Stimulated activated CD8-positive, alpha-beta memory T cell treated with anti-CD3 and anti-CD28 coated beads, Interleukin-15, amount 100 ng/mL, for 1 hour (primary cell): Measurements from ENCODE around the gene MID1IP1.

Experiments
- DNase-seq: peaks from one replicate; pipeline ENCODE4 v3.0.0-alpha.2; 2020; ENCODE audit warnings: low read depth

The MID1IP1 gene, protein sequence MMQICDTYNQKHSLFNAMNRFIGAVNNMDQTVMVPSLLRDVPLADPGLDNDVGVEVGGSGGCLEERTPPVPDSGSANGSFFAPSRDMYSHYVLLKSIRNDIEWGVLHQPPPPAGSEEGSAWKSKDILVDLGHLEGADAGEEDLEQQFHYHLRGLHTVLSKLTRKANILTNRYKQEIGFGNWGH

GRCh38 chrX:38800981-38801845 lies at the start of gene MID1IP1:
Gene MID1IP1 (plus strand): TSS chrX:38801459. CDS start chrX:38804947, 3,488 bp downstream.
- DNase-seq = no peak

GRCh38 chrX:38754102-38754790 lies 47.0 kb upstream of the MID1IP1 start:
- DNase-seq = no peak

- DNase-seq = no peak
These were observed 46.2 kb upstream of the MID1IP1 start for GRCh38 chrX:38754818-38755718.

DNA sequence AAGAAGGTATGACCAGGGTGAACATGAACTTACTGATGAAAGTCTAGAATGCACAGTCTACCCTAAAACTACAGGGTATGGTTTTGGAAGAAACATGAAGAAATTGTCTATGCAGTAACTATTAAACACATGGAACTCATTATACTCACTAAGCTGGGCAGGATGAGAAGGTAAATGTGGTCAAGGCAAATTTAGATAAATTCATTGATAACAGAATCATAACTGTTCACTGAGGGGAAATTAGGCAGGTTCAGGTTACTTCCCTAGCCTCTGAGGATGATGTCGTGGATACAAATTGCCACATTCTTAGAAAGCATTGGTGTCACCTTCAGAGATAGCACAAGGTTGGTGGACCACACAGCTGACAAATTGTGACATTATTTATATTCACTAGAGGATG lies 40.4 kb upstream of the MID1IP1 start:
- no peak for DNase-seq

- DNase-seq = no peak
These were observed 33.2 kb upstream of the MID1IP1 start for GRCh38 chrX:38768079-38768478.

GRCh38 chrX:38770152-38770551 lies 31.1 kb upstream of the MID1IP1 start:
- no peak for DNase-seq

GRCh38 chrX:38774249-38774648 lies 27.0 kb upstream of the MID1IP1 start:
- DNase-seq = no peak

DNA sequence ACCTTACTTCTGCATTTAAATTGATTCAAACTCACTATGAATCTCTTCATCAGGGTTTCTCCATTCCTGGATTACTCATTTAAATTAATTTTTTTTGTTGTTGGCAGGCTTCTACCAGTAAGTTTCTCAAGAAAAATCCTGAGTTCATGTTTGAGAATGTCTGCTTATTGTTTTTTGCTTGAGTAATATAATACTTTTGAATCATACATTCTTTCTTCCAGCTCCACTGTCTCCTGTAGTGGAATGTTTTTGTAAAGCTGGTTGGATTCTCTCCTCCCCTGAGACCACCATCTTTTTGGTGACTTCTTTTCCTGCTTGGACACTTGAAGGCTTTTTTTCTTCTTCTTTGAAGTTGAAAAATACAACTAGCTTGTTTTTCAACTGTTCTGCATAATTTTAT lies 4.3 kb upstream of the MID1IP1 start:
- no peak for DNase-seq

GRCh38 chrX:38798956-38799355 lies 2.3 kb upstream of the MID1IP1 start:
- DNase-seq = no peak

DNA sequence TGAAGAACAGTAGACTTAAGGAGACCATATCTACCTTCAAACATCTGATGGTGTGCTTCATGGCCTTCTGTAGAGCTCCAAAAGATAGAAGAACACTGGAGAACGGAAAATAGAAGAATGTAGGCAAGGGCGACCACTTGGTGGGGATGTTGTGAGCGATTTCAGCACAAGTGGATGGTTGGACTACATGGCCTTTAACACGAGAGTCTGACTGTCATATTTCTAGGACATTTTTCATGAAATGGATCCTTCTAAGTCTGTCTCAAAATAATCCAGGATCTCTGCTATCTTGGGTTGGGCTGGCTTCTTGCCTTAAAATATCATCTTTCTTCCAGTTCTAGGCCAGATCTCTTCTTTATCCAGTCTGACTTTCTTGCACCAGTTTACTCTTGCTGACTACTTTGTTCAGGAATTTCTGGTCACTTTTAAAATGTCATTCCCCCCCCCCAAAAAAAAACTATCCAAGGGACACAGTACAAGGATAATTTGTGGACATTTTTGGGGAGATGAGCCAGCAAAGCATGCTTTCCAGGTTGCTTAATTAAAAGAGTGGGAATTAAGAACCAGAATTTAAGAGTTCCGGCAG lies 1.2 kb upstream of the MID1IP1 start:
- no peak for DNase-seq

- DNase-seq = no peak
These were observed 2.0 kb downstream of the MID1IP1 start for GRCh38 chrX:38803243-38803587.

DNA sequence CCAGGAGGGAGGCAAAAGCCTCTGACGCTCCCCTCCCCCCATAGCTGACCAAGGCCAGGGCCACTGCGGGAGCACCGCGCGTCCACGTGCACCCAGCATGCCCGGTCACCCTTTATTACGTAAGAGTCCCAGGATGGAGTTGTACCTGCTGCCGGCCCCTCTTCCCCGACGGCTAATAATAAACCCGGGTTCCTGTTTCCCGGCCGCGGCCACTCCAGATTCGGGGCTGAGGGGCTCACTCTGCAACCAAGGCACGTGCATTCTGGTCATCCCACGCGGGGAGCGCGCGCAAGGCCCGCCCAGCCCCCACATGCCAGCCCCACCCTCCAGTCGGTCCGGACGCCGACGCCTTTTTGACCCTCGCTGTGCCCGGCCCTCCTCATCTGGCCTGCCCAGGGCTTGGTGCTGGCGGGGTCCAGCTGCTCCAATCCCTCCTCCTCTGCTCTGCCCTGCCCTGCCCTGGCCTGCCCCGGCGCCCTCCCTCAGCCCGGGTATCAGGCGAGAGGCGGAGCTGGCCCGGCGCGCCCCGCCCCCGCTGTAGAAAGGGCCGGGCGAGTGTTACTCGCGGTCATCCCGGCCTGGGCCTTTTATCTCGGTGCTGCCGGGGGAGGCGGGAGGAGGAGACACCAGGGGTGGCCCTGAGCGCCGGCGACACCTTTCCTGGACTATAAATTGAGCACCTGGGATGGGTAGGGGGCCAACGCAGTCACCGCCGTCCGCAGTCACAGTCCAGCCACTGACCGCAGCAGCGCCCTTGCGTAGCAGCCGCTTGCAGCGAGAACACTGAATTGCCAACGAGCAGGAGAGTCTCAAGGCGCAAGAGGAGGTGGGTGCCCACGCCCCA lies 2.6 kb downstream of the MID1IP1 start:
- DNase-seq = no peak

- no peak for DNase-seq
These were observed 3.1 kb downstream of the MID1IP1 start for GRCh38 chrX:38804432-38804681.

GRCh38 chrX:38804682-38805431 lies 3.6 kb downstream of the MID1IP1 start:
- DNase-seq = no peak

- DNase-seq = no peak
These were observed 4.5 kb downstream of the MID1IP1 start for GRCh38 chrX:38805432-38806389.

- DNase-seq = no peak
These were observed 5.8 kb downstream of the MID1IP1 start for GRCh38 chrX:38806875-38807621.

DNA sequence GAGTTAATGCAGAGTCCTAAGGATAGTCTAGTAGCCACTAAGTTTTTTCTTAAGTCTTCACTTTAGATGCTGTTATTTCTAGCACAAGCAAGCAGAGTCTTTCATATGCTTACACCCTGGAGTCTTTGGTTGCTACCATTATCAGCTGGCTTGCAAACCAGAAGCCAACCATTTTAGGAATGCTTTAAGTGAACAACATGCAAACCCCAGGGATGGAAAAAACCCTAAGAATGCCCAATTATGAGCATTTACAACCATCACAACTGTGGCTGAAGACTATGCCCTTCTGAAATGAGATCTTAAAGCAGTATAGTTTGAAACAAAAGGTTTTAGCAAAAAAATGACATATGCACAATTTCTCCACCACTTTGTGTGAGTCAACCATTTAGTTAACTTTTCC lies 6.6 kb downstream of the MID1IP1 start:
- no peak for DNase-seq

DNA sequence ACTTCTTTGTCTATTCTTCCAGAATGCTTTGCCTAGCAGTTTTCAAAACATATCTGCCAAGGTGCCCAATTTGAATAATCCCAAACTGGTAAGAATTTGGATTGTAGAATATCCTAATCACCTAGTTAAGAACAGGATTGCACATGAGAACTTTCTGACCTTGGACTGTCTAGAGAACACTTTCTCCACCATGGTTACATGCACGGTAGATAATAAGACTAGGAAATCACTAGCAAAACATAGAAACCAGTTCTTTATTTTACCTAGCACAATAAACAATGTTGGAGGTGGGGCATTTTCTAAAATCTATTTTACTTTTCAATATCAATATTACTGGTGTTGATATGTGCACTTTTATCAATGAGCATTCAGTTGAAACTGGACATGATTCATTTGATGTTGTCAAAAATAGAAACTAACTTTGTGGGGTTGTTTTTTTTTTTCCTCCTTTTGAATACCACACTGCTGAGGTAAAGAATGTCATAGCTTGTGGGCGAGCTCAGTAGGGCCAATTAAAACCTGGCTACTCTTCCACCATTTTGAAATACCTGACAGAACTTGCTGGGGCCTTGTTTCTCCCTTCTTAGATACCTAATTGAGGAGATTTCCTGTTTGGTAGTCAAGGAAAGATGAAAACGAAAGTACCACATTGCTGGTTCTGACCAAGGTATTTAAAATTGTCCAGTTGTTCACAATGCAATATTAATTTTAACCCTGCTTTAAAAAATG lies 10.4 kb downstream of the MID1IP1 start:
- DNase-seq = no peak
